NCI-H460 (cell line): Measurements from ENCODE around the gene CTNNA3. TPM values are rescaled to one million over a fixed set of nuclear protein-coding genes. Genes with fewer than 3 reads are reported as not detected.
A peak's percentile ranks its signal among the peaks of the same experiment; 100 is the strongest.

Experiments used
- DNase-seq: peaks from one replicate; pipeline ENCODE4 v3.0.0-alpha.2; 2016; ENCODE audit warnings: low read depth; ENCODE audit errors: extremely low read depth
- total RNA-seq: library from RNA; depleted of rRNA; stranded (reverse); fragments of >200 nt; shearing (Covaris generic); gene quantifications from 2 replicates; pipeline ENCODE4 v1.2.3, GENCODE V29; 2014

The CTNNA3 gene
- total RNA-seq, 1 experiment from 2014 or later = 0.47 TPM

DNA sequence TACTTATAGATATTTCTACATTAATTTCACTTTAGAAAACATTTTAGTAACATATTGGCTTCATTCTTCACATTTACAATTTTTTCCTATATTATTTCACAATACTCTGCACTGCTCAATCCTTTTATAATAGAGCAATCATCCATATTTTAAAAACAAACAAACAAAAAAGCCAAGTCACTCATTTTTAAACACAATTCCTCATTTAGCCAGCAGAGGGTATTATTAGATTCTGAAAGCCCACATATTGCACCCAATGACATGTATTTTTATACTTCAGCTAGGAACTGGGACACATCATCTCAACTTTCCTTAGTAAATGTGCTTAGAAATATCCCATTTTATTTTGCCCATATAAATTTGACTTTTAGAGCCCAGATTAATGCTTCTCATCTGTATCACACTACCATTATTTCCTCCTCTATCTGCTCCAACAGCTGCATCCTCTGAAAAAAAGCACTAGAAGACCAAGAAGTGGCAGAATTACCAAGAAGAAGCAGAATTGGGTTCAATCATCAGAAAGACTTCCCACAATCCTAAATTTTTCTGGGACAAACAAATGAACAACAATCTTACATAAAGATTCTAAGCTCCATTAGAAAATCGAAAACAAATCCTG is 29.5 kb downstream of the CTNNA3 start:
- peak; percentile 80 for DNase-seq

DNA sequence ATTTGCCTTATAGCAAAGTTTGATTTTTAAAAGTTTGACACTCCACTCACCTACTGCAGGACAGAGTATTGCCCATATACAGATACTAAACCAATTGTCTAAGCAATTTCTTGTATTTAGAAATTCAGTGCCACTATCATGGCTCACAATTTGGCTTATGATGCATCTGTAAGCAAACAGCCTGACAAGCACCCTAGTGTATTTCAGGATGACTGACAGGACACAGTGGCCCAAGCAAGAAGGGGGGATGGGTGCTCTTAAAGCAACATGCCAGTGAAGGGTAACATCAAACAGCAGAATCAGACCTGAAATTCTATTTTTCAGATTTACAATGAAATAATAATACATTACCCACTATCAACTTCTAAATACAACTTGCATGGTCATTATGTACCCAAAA is 30.5 kb downstream of the CTNNA3 start:
- peak; percentile 86 for DNase-seq

DNA sequence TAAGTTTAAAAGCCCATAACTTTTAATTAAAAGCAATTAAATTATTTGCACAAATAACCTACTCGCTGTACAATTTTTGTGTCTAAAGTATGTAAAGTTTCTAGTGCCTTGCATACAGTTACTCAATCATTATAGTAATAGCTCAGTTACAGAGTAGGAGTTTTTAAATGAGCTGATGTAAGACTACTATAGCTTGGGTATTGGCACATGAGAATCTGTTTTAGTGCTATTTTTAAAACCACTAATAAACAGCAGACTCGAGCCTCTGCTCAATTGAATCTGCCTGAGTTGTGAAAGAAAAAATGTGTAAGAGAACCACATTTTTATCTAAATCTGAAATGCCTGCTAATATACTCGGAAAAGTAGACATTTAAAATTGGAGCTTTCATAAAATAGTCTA is 31.1 kb downstream of the CTNNA3 start:
- DNase-seq = no peak

DNA sequence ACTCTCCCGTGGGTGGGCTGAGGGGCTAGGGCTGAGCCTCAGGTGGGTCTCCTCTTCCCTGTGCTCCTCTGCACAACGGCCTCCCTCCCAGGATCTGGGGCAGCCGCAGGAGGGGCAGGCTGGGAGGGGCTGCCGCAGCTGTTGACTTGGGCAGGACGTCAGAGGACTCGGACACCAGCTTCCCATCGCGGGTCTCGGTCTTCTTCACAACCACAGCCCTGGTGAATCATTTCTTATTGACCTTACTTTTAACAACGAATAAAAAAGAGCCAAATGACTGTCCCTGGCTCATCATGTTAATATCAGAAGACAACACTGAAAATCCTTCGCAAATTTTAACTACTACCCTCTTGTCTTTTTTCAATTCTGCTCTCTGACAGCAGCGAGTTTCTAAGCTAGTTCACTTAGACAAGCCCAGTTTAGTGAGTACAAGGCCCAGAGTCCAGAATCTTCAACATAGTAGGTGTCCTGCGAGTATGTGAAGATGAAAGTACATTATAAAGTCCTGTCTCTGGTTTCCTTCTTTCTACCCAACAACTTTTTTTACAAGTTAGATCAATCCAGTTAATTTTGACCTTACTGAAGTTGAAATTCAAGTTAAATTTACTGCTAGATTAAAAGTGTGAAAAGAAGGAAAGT is 32.4 kb downstream of the CTNNA3 start:
- DNase-seq = no peak

DNA sequence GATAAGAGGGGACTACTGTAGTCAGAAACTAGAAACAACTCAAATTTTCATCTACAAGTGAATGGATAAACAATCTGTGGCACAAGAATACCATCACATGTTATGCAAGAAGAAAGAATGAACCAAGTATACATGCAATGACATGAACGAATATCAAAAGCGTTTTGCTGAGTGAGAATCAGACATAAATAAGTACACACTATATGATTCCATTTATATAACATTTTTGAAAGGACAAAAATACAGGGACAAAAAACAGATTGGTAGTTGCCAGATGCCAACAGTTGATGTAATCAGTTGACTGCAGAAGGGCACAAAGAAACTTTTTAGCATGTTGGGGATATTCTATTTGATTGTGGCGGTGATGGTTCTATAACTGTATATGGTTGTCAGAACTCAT is 33.6 kb downstream of the CTNNA3 start:
- no peak for DNase-seq

DNA sequence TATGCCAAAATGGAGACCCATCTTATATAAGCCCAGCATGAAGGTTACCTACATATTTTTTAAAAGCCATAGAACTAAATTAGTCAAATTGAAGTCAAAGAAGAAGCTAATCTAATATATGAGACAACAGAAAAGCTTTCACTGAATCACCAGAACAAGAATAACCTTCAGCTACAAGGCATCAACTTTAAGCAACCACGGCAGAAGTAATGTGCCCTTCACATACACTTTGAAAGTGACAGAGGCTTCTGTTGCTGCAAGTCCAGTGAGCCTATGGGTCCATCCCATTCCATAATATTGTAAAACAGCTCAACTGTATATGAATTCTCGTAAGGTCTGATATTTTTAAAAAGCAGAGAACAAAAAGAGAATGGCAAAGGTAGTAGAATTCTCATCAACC is 36.5 kb downstream of the CTNNA3 start:
- no peak for DNase-seq

DNA sequence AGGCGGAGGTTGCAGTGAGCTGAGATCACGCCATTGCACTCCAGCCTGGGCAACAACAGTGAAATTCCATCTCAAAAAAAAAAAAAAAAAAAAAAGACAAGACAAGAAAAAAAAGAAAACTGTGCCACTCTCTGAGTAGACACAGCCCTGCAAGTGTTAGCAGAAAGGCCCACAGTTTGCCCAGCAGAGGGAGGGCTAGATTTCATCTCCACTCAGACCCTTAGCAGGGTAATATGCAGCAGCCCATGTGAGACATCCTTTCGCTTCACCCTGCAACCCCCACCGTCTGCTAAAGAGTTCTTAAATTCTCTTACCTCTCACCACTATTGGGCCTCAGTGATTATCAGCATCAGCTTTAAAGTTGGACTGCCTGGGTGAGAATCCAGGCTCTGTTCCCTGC is 38.2 kb downstream of the CTNNA3 start:
- DNase-seq = no peak

DNA sequence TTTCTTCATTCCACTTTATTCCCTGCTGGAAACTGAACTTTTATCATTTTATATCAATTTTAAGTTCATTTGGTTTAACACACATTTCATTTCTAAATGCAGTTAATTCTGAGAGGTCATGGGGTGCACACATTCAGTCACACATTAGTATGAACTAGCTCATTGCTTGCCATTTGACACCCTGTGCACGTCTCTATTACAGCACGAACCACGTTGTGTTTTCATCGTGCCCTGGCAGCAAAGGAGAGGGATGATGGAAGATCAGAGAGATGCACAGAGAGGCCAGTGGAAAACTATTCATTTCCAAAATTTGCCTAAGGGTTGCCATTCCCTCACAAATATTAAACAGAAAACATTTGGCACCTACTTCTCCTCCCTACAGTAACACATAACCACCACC is 45.4 kb downstream of the CTNNA3 start:
- no peak for DNase-seq

DNA sequence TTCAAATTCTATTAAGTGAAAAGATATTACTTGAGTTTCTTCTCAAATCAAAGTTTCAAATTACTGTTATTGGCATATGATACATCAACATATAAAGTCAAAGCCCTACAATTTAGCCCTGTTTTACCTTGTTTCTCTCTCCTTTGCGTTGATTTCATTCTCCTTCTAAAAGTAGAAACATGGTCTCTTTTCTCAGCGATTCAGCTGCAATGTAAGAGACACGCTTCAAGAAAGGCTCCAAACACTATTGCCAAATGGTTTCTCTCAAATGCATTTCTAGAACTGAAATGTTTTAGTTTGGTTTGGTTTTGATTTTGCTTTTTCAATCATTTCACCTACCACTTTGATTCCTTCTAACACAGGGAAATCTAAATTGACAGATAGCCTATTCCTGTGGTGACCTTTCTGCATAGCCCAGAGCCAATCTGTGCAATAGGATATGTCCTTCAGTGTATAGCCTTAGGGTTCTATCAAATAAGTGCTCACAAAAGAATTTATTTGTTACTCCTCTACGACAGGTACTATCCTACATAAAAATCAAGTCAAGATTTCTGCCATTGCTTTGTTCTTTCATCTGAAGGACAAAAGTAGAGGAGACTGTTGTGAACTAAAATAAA is 47.3 kb downstream of the CTNNA3 start:
- DNase-seq = no peak

DNA sequence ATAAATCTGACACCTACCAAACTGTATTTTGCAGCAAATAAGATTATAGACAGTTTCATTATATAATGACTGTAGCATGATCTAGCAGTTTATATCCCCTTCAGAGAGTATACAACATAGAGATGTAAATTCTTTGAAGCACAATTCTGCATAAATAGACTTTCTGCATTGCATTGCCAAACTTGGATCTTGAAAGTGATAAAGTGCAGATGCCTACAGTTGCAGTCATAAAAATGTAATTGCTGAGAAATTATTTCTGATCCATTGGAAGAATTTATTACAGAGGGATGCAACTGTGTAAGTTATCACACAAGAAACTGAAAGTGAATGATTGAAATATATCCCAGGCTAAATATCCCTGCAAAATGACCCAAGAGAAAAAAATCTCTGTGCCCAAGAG is 65.1 kb downstream of the CTNNA3 start:
- no peak for DNase-seq

DNA sequence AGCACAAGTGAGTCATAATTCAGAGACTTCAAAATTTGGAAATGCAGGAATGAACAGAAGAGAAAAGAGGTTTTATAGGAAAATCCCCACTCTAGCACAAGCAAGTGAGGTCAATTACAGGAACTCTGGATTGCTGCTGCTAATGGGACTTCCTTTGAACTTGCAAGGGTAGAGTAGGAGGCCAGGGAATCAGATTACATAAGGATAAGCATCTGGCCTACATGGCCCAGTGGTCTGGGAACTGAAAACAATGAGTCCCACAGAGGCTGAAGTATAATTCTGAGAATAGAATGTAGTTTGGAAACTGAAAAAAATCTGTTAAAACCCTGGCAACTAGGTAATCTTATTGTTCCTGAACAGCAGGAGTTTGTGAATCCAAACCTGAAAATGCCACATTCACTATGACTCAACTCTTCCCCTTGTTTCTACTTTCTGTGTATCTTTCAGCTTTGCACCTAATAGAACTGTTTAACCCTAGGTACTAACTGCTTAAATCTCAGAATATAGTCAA is 66.5 kb downstream of the CTNNA3 start:
- DNase-seq = no peak

DNA sequence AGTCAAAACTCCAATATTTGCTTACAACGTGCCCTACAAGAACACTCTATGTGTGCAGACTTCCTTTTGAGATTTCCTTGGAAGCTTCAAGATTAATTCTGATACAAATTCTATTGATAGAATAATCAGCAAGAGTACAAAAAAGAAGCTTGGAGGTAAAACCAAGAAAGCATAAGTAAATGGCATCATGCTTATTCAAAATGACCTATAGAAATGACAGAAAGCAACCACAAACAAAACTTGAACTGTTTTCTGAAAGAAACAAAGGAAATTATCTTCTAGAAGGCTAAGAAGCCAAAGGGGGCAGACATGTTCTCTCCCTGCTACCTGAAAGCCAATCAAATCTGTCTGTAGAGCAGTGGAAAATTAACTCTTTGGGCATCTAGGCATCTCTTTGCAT is 73.0 kb downstream of the CTNNA3 start:
- no peak for DNase-seq

DNA sequence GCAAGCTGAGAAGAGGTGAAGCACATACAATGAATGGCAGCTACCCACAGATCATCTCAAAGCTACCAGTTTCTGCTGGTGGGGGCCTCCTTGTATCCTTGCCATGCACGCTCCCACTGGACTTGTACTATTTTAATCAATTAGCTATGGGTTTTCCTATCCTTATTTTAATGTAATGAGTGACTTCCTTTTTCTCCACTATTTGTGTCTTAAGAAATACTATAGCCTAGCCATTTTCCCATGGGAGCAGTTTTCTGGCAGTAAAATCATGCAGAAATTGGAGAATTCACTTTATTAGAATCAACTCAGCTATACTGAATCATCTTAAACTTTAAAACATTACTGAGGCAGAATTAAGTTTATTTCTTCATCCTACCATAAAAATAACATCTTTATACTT is 73.5 kb downstream of the CTNNA3 start:
- no peak for DNase-seq

DNA sequence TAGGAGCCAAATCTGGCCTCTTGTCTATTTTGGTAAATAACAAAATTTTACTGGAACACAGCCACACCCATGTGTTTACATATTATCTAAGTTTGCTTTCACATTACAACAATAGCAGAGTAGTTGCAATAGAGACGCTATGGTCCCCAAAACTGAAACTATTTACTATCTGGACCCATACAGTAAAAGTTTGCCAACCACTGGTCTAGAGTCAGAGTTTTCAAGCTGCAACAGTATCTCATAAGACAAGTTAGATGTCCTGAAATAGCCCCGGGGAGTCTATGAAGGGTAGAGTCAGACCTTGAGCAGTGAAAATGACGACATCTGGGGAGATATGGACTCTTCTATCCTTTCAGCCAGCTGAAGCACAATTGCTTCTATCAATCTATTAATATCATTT is 74.2 kb downstream of the CTNNA3 start:
- no peak for DNase-seq

DNA sequence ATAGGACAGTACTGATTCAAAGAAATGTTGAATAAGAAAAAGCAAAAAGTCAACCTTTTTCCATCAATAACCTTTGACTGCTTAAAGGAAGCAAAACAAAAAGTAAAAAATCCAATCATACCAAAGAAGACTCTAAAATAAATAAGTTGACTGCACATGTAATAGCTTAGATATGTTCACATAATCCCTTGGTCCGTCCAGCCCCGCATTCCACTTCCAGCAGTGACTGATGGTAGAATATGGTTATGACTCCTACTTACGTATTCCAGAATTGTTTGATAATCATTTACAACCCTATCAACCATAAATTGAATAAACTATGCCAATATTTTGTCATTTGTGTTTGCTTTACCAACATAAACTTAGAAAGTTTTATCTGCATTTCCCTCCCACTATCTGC is 77.9 kb downstream of the CTNNA3 start:
- no peak for DNase-seq

DNA sequence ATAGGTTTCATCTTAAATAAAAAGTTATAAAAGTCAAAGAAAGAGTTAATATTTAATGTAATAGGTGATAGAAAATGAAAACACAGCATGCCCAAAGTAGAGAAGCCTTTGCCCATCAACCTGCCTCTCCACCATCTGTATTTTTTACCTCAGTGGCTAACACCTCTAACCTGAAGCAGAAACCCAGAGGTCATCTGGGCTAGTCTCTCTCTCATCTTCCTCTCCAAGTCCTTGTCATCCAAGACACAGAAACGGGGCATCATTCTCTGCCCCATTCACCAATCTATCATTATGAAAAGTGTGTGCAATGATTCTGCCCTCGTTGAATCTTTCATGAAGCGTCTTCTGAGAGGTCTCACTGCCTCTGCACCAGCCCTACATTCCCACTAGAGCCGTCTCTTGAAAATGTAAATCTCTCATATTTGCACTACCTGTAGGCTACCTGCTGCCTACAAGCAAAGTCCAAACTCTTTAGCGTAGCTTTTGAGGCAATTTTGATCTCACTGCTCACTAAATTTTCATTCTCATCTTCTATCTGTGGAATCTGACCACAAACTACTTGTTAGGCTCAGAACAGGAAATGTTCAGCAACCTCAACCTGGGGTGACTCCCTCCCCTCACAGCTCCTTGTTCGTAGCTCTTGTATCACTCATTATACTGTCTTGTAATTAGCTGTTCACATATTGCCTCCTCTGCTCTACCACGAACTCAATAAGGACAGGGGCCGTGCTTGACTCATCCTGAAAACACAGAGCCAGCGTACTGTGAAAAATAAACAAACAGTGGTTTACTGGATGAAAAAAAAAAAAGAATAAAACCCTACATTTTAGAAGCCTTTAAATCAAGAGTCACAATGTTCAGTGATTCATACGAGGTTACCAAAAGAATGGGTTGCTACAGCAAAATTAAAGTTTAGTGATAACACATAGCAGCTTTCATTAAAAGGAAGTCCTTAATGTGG is 83.1 kb downstream of the CTNNA3 start:
- DNase-seq = no peak

DNA sequence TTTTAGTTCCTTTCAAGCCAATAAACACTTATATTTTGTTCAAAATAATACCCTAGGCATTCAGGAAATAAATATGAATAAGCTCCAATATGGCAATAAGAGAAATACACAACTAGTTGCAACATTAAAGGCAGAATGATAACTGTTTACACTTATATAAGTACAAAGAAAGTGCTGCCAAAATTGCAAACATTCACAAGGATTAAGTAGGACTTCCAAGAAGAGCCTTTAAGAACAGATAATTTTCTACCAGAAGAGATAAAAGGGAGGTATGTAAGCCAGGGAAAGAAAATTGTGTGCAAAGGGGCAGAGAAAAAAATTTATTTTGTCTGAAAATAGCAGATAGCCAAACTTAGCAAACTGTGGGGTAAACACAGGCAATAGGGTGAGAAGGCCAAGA is 83.8 kb downstream of the CTNNA3 start:
- no peak for DNase-seq

DNA sequence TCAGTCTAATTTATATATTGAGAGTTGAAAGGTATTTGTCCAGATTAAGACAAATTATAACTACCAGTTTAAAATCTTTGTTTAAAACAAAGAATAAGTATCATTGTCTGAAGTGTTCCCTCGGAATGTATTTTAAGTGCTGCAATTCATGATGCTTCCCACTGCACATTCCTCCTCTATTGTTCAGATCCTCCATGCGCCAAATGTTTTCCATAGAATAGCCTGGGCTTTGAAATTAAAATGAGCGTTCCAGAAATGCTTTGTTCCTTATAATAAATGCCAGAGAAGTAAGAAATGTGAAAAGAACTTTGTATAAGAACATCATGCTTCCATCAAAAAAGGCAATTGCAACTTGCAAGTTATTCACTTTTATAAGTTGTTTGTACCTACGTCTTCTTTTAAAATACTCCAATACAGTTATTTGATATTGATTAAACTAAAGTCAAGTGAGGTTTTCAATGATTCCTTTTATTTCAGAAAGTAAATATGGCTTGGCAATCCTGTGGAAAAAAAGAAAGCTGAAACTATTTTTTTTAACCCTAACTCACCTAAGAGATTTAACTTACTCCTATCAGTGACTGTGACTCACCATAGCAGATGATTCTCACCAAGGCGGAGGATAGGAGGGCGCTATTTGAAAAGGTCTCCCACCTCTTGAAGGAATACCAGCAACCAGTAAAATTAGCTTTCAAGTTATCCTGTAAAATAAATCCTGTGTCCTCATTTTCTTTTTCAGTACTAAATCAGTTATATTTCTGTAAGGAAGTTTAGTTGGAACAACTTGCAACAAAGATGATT is 85.8 kb downstream of the CTNNA3 start:
- DNase-seq = no peak

DNA sequence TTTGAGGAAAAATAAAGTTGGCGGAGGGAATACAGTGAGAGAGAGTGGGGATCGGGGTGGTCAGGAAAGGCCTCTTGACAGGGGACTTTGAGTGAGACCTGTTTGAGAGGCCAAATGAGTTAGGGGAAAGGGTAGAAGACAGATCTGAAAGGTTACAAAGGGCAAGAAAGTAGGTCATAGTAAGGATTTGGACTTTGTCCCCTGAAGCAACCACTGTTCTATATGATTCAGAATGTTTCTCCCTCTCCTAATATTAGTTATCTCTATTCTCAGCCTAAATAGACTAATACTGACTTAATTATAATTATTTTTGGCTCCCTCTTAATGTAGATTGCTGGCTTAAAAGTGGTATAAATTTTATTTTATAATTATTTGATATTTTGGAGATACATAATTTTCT is 88.0 kb downstream of the CTNNA3 start:
- DNase-seq = no peak

DNA sequence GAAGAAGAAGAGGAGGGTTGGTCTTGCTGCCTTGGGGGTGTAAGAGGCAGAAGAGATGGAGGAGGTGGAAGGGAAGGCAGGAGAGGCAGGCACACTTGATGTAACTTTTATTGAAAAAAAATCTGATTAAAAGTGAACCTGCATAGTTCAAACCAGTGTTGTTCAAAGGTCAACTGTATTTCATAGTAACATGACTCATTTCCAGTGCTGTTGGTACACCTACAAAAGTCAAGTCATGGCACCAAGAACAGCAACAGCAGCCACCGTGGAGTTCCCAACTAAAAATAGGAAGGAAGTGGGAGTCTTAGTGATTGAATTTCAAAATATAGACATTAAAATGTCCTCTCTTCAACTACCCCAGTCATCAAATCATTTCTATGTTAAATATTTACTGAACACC is 88.5 kb downstream of the CTNNA3 start:
- DNase-seq = no peak
